H9 (cell line): ENCODE measurements around the gene BUB3. TPM values are rescaled to one million over a fixed set of nuclear protein-coding genes. Genes with fewer than 3 reads are reported as not detected.

Source experiments
- DNase-seq: peaks from one replicate; pipeline ENCODE4 v3.0.0-alpha.2; 2017
- H2AFZ ChIP-seq: one replicate; pipeline ENCODE4 v1.6.1; 2013; ENCODE audit warnings: mild to moderate bottlenecking, low read length, control low read depth, moderate library complexity
- H2AK5ac ChIP-seq: 2 replicates; pipeline ENCODE4 v1.6.1; 2013; ENCODE audit warnings: low read length, control low read depth, mixed read lengths; ENCODE audit not compliant: insufficient read length
- H2BK120ac ChIP-seq: one replicate; pipeline ENCODE4 v1.6.1; 2013; ENCODE audit warnings: low read depth, mild to moderate bottlenecking, low read length, control low read depth, inconsistent platforms; ENCODE audit not compliant: poor library complexity, severe bottlenecking
- H2BK12ac ChIP-seq: 2 replicates; pipeline ENCODE4 v1.6.1; 2013; ENCODE audit warnings: low read length, control low read depth, mixed read lengths, low read depth; ENCODE audit not compliant: insufficient read length
- H2BK15ac ChIP-seq: 2 replicates; pipeline ENCODE4 v1.6.1; 2013; ENCODE audit warnings: low read depth, low read length, control low read depth
- H2BK20ac ChIP-seq: one replicate; pipeline ENCODE4 v1.6.1; 2013; ENCODE audit warnings: low read depth, mild to moderate bottlenecking, low read length, control low read depth, inconsistent platforms; ENCODE audit not compliant: poor library complexity, severe bottlenecking
- H2BK5ac ChIP-seq: 2 replicates; pipeline ENCODE4 v1.6.1; 2013; ENCODE audit warnings: low read length, control low read depth, mixed read lengths; ENCODE audit not compliant: insufficient read length
- H3K14ac ChIP-seq: 2 replicates; pipeline ENCODE4 v1.6.1; 2013; ENCODE audit warnings: low read length, control low read depth; ENCODE audit not compliant: insufficient read depth
- H3K18ac ChIP-seq: 2 replicates; pipeline ENCODE4 v1.6.1; 2013; ENCODE audit warnings: low read depth, mild to moderate bottlenecking, mixed read lengths, low read length, control low read depth; ENCODE audit not compliant: insufficient read length
- H3K23ac ChIP-seq: 2 replicates; pipeline ENCODE4 v1.6.1; 2013; ENCODE audit warnings: low read length, control low read depth, mixed read lengths, low read depth; ENCODE audit not compliant: insufficient read length
- H3K23me2 ChIP-seq: 2 replicates; pipeline ENCODE4 v1.6.1; 2013; ENCODE audit warnings: low read depth, mild to moderate bottlenecking, mixed read lengths, low read length, control low read depth; ENCODE audit not compliant: insufficient read length, poor library complexity, severe bottlenecking
- H3K27ac ChIP-seq: 2 replicates; pipeline ENCODE4 v1.5.1; 2013; ENCODE audit warnings: low read length, control low read depth, mixed read lengths, low read depth; ENCODE audit not compliant: insufficient read length
- H3K27me3 ChIP-seq: 2 replicates; pipeline ENCODE4 v1.6.1; 2013; ENCODE audit warnings: low read length, control low read depth, inconsistent platforms; ENCODE audit not compliant: insufficient read depth
- H3K4ac ChIP-seq: 2 replicates; pipeline ENCODE4 v1.6.1; 2013; ENCODE audit warnings: low read depth, mild to moderate bottlenecking, control low read depth, inconsistent platforms, low read length, moderate library complexity
- H3K4me1 ChIP-seq: 2 replicates; pipeline ENCODE4 v1.6.1; 2013; ENCODE audit warnings: low read length, control low read depth, inconsistent platforms; ENCODE audit not compliant: insufficient read depth
- H3K4me2 ChIP-seq: 2 replicates; pipeline ENCODE4 v1.6.1; 2013; ENCODE audit warnings: low read length, control low read depth, mixed read lengths; ENCODE audit not compliant: insufficient read length, insufficient read depth
- H3K56ac ChIP-seq: 2 replicates; pipeline ENCODE4 v1.6.1; 2013; ENCODE audit warnings: low read depth, mild to moderate bottlenecking, mixed read lengths, low read length, control low read depth; ENCODE audit not compliant: insufficient read length
- H3K79me1 ChIP-seq: 2 replicates; pipeline ENCODE4 v1.6.1; 2013; ENCODE audit warnings: low read depth, mild to moderate bottlenecking, moderate library complexity, low read length, control low read depth, inconsistent platforms; ENCODE audit not compliant: insufficient read depth, poor library complexity, severe bottlenecking
- H3K79me2 ChIP-seq: 2 replicates; pipeline ENCODE4 v1.6.1; 2013; ENCODE audit warnings: low read length, control low read depth, inconsistent platforms; ENCODE audit not compliant: insufficient read depth
- H3K9ac ChIP-seq: 2 replicates; pipeline ENCODE4 v1.6.1; 2013; ENCODE audit warnings: low read length, control low read depth, mixed read lengths; ENCODE audit not compliant: insufficient read length; ENCODE audit errors: extremely low read depth
- H3K9me3 ChIP-seq: one replicate; pipeline ENCODE4 v1.6.1; 2013; ENCODE audit warnings: low read depth, low read length, inconsistent platforms; ENCODE audit not compliant: control insufficient read depth
- H3T11ph ChIP-seq: one replicate; pipeline ENCODE4 v1.6.1; 2013; ENCODE audit warnings: mild to moderate bottlenecking, low read length, control low read depth, inconsistent platforms
- H4K20me1 ChIP-seq: one replicate; pipeline ENCODE4 v1.6.1; 2013; ENCODE audit not compliant: control insufficient read depth, insufficient read length, insufficient read depth
- H4K5ac ChIP-seq: 2 replicates; pipeline ENCODE4 v1.6.1; 2013; ENCODE audit warnings: low read depth, mild to moderate bottlenecking, mixed read lengths, low read length, control low read depth; ENCODE audit not compliant: insufficient read length
- H4K8ac ChIP-seq: replicated peaks from 2 replicates; pipeline ENCODE4 v1.6.1; 2013; ENCODE audit warnings: low read length, control low read depth, mixed read lengths, low read depth; ENCODE audit not compliant: insufficient read length
- H4K91ac ChIP-seq: 2 replicates; pipeline ENCODE4 v1.6.1; 2013; ENCODE audit warnings: low read depth, mild to moderate bottlenecking, moderate library complexity, mixed read lengths, low read length, control low read depth; ENCODE audit not compliant: insufficient read length
- H3K27ac Mint-ChIP-seq, 3 experiments: 2 replicates in 2 of 3; 3 replicates in 1 of 3; pipeline ENCODE4 v1.8.0; 2020 to 2021; ENCODE audit warnings: mixed read lengths in 3 of 3, mild to moderate bottlenecking in 1 of 3, moderate library complexity in 1 of 3
- H3K27me3 Mint-ChIP-seq: 2 replicates; pipeline ENCODE4 v1.8.0; 2021; ENCODE audit warnings: low read depth, mild to moderate bottlenecking, moderate library complexity, mixed read lengths
- H3K36me3 Mint-ChIP-seq, 3 experiments: 2 replicates in 2 of 3; 3 replicates in 1 of 3; pipeline ENCODE4 v1.8.0; 2020 to 2021; ENCODE audit warnings: low read depth in 3 of 3, mixed read lengths in 3 of 3; ENCODE audit not compliant: insufficient read depth in 1 of 3
- H3K4me1 Mint-ChIP-seq, 2 experiments: 2 replicates each; pipeline ENCODE4 v1.8.0; 2020; ENCODE audit warnings: mixed read lengths in 2 of 2
- H3K4me3 Mint-ChIP-seq, 2 experiments: 2 replicates in 1 of 2; 3 replicates in 1 of 2; pipeline ENCODE4 v1.8.0; 2020 to 2021; ENCODE audit warnings: mild to moderate bottlenecking in 2 of 2, mixed read lengths in 2 of 2, moderate library complexity in 1 of 2
- H3K9me3 Mint-ChIP-seq, 2 experiments: 2 replicates in 1 of 2; 3 replicates in 1 of 2; pipeline ENCODE4 v1.8.0; 2020; ENCODE audit warnings: mild to moderate bottlenecking in 2 of 2, mixed read lengths in 2 of 2, moderate library complexity in 1 of 2
- WGBS: extraction: QIAGEN DNeasy Blood & Tissue Kit; methylation state at CpG from one replicate; pipeline ENCODE4 v1.1.7; 2013; ENCODE audit warnings: missing lambda C conversion rate, low lambda C conversion rate, mixed read lengths; ENCODE audit not compliant: insufficient read length; ENCODE audit errors: extremely low coverage; 5-methylcytosine and 5-hydroxymethylcytosine counted together
- total RNA-seq: library from RNA; stranded (reverse); gene quantifications from 2 replicates; pipeline ENCODE4 v1.2.1, GENCODE V29; 2021
- TF ChIP-seq, protein P1 (sequence below): fragments of 200-600 bp; sonication (generic); conservative IDR thresholded peaks from 3 replicates; pipeline ENCODE4 v1.8.0; 2021; ENCODE audit warnings: antibody characterized with exemption, mild to moderate bottlenecking

The BUB3 gene
- total RNA-seq, 1 experiment from 2014 or later, result 200 TPM

- H3K4ac ChIP-seq, result no peak overlapping the region
- H4K20me1 ChIP-seq, result no peaks in the 10 kb centered on the region
- no peak overlapping the region for H3K56ac ChIP-seq
- H4K5ac ChIP-seq, result no peak overlapping the region
- peaks cover 25% of the 10 kb centered on the region for H3K23me2 ChIP-seq
- H3K27ac ChIP-seq, result no peak overlapping the region
- no peak overlapping the region for H2BK12ac ChIP-seq
- H3K14ac ChIP-seq, result 0 out of 2 replicates have a peak overlapping the region, but pooled peaks have one; percentile 32
- H3K79me1 ChIP-seq, result no peaks in the 10 kb centered on the region
- no peaks in the 10 kb centered on the region for H3K9me3 ChIP-seq
- TF ChIP-seq, protein P1, sequence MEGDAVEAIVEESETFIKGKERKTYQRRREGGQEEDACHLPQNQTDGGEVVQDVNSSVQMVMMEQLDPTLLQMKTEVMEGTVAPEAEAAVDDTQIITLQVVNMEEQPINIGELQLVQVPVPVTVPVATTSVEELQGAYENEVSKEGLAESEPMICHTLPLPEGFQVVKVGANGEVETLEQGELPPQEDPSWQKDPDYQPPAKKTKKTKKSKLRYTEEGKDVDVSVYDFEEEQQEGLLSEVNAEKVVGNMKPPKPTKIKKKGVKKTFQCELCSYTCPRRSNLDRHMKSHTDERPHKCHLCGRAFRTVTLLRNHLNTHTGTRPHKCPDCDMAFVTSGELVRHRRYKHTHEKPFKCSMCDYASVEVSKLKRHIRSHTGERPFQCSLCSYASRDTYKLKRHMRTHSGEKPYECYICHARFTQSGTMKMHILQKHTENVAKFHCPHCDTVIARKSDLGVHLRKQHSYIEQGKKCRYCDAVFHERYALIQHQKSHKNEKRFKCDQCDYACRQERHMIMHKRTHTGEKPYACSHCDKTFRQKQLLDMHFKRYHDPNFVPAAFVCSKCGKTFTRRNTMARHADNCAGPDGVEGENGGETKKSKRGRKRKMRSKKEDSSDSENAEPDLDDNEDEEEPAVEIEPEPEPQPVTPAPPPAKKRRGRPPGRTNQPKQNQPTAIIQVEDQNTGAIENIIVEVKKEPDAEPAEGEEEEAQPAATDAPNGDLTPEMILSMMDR, result no peak
- H4K91ac ChIP-seq, result no peak overlapping the region
- no peak overlapping the region for H2BK20ac ChIP-seq
- peaks cover 11% of the 10 kb centered on the region; the same call in 1 of the 2 replicates for H3K79me2 ChIP-seq
- WGBS, result no CpG with 5 or more reads among the region's 56 CpGs
- peaks cover 0 to 2% of the 10 kb centered on the region in 2 experiments; a peak in 2 of 5 replicates for H3K9me3 Mint-ChIP-seq
- no peak overlapping the region for H2BK5ac ChIP-seq
- H3K4me1 Mint-ChIP-seq, result peaks cover 40 to 52% of the 10 kb centered on the region in 2 experiments
- no peak overlapping the region for H2BK15ac ChIP-seq
- peak overlapping the region; percentile 6 for H3K18ac ChIP-seq
- H3K9ac ChIP-seq, result peak overlapping the region; percentile 2
- peak overlapping the region; percentile 63 to 78 for H3K4me3 Mint-ChIP-seq
- peaks cover 76% of the 10 kb centered on the region for H3K27me3 Mint-ChIP-seq
- peak; percentile 87 for DNase-seq
- H3K27ac Mint-ChIP-seq, result peak overlapping the region in 1 of 3 experiments; percentile 79; a peak in 1 of 7 replicates
- H3T11ph ChIP-seq, result no peak overlapping the region
- no peak overlapping the region for H2AFZ ChIP-seq
- no peak overlapping the region for H2AK5ac ChIP-seq
- peak overlapping the region; percentile 46 for H3K4me2 ChIP-seq
- H3K23ac ChIP-seq, result no peak overlapping the region
- peaks cover 11 to 23% (median 13%) of the 10 kb centered on the region in 3 experiments for H3K36me3 Mint-ChIP-seq
- peaks cover 10% of the 10 kb centered on the region; the same call in 1 of the 2 replicates for H3K4me1 ChIP-seq
- H3K27me3 ChIP-seq, result peaks cover 35% of the 10 kb centered on the region
- no peak overlapping the region for H2BK120ac ChIP-seq
- H4K8ac ChIP-seq, result no peak overlapping the region
These were observed 3.0 kb upstream of the BUB3 start for GRCh38 chr10:123150986-123151736.
